T-helper 2 cell (primary cell): Measurements from ENCODE around the gene BCLAF1.
"Not testable (repeated sequence)": the region's sequence is repeated elsewhere in the genome, so short reads cannot be mapped to it uniquely, and the experiment has no call there.

Experiments
- DNase-seq, 5 experiments: peaks; one replicate each; pipeline versions ENCODE4 v3.0.0 to v3.0.0-alpha.2; 2012 to 2022

BCLAF1 gene

GRCh38 chr6:136309729-136310311, 20.2 kb upstream of the BCLAF1 start:
- DNase-seq: no peak

- no peak for DNase-seq
These were observed 19.5 kb upstream of the BCLAF1 start for GRCh38 chr6:136309171-136309570.

- not testable (repeated sequence) for DNase-seq
These were observed 18.8 kb upstream of the BCLAF1 start for GRCh38 chr6:136308469-136308868.

- no peak for DNase-seq
These were observed 17.7 kb upstream of the BCLAF1 start for GRCh38 chr6:136307351-136307750.

GRCh38 chr6:136306466-136306865, 16.8 kb upstream of the BCLAF1 start:
- DNase-seq: no peak

GRCh38 chr6:136304410-136304809, 14.8 kb upstream of the BCLAF1 start:
- no peak for DNase-seq

- DNase-seq: no peak
These were observed 13.9 kb upstream of the BCLAF1 start for GRCh38 chr6:136303516-136303915.

GRCh38 chr6:136294621-136295020, 5.0 kb upstream of the BCLAF1 start:
- DNase-seq: no peak

- DNase-seq: peak; percentile 57 to 98 (median 82)
These were observed 864 bp upstream of the BCLAF1 start for GRCh38 chr6:136290410-136291010.

GRCh38 chr6:136289327-136289578, 393 bp downstream of the BCLAF1 start:
- DNase-seq: peak; percentile 86 to 96 (median 91)

GRCh38 chr6:136288566-136289326, 900 bp downstream of the BCLAF1 start:
- DNase-seq: peak; percentile 74 to 96 (median 91)

- DNase-seq: no peak
These were observed 4.7 kb downstream of the BCLAF1 start for GRCh38 chr6:136284909-136285308.

GRCh38 chr6:136282906-136283305, 6.7 kb downstream of the BCLAF1 start:
- DNase-seq: no peak

- DNase-seq: no peak
These were observed 9.5 kb downstream of the BCLAF1 start for GRCh38 chr6:136280032-136280609.

GRCh38 chr6:136274062-136274461, 15.6 kb downstream of the BCLAF1 start:
- DNase-seq: no peak

- no peak for DNase-seq
These were observed 24.5 kb downstream of the BCLAF1 start for GRCh38 chr6:136265101-136265500.

GRCh38 chr6:136262940-136263339, 26.7 kb downstream of the BCLAF1 start:
- no peak for DNase-seq

- no peak for DNase-seq
These were observed 34.7 kb downstream of the BCLAF1 start for GRCh38 chr6:136254851-136255466.

GRCh38 chr6:136253734-136254133, 35.9 kb downstream of the BCLAF1 start:
- DNase-seq: no peak

GRCh38 chr6:136252441-136252840, 37.2 kb downstream of the BCLAF1 start:
- DNase-seq: peak in 1 of 5 experiments; percentile 40

- no peak for DNase-seq
These were observed 38.3 kb downstream of the BCLAF1 start for GRCh38 chr6:136251394-136251793.

- DNase-seq: no peak
These were observed 39.0 kb downstream of the BCLAF1 start for GRCh38 chr6:136250686-136251008.

GRCh38 chr6:136249811-136250685, 39.6 kb downstream of the BCLAF1 start, which contains the start of gene MTFR2:
TSS of gene MTFR2 (minus strand) at chr6:136250311. CDS start at chr6:136249099, 1,212 bp downstream.
- peak; percentile 65 to 99 (median 89) for DNase-seq
